HepG2 (cell line): ENCODE data around the gene CIITA. TPM values are rescaled to one million over a fixed set of nuclear protein-coding genes. Genes with fewer than 3 reads are reported as not detected.

Source experiments
- ATF4 ChIP-seq, 2 experiments: fragments of 450-650 bp in 1 of 2; sonication (generic) in 1 of 2; formaldehyde crosslinking; IDR thresholded peaks; 2 replicates each; pipeline versions ENCODE4 v1.5.0 to v1.8.0; 2020 to 2022; ENCODE audit warnings: mild to moderate bottlenecking in 1 of 2, missing genetic modification reagents in 1 of 2
- BATF2 ChIP-seq: sonication (generic); formaldehyde crosslinking; IDR thresholded peaks from 2 replicates; pipeline ENCODE4 v1.8.0; 2022; ENCODE audit warnings: mild to moderate bottlenecking, missing genetic modification reagents, moderate library complexity
- CHCHD3 ChIP-seq: sonication (generic); formaldehyde crosslinking; IDR thresholded peaks from 2 replicates; pipeline ENCODE4 v1.8.0; 2022; ENCODE audit warnings: mild to moderate bottlenecking, missing genetic modification reagents, moderate library complexity
- CHD4 ChIP-seq: fragments of 200-600 bp; sonication (generic); IDR thresholded peaks from 2 replicates; pipeline ENCODE4 v1.7.0; 2017; ENCODE audit warnings: mild to moderate bottlenecking, low read length, borderline replicate concordance
- ETS1 ChIP-seq: sonication (generic); formaldehyde crosslinking; IDR thresholded peaks from 2 replicates; pipeline ENCODE4 v1.4.0; 2020; ENCODE audit warnings: missing genetic modification reagents
- ETV6 ChIP-seq: sonication (generic); formaldehyde crosslinking; conservative IDR thresholded peaks from 2 replicates; pipeline ENCODE4 v1.4.0; 2020; ENCODE audit warnings: missing genetic modification reagents
- HNRNPH1 ChIP-seq: fragments of 200-400 bp; formaldehyde crosslinking; optimal IDR thresholded peaks from 2 replicates; pipeline ENCODE3; 2017; ENCODE audit warnings: mild to moderate bottlenecking, low read depth, low read length
- HNRNPK ChIP-seq: fragments of 200-400 bp; formaldehyde crosslinking; IDR thresholded peaks from 2 replicates; pipeline ENCODE4 v1.6.1; 2018; ENCODE audit warnings: low read length, low read depth, moderate library complexity, mild to moderate bottlenecking; ENCODE audit not compliant: poor library complexity, severe bottlenecking
- LCORL ChIP-seq, 2 experiments: fragments of 450-650 bp in 1 of 2; sonication (generic) in 1 of 2; formaldehyde crosslinking in 1 of 2; IDR thresholded peaks; 2 replicates each; pipeline versions ENCODE4 v1.5.0 to v1.6.1; 2017 to 2020; ENCODE audit warnings: antibody characterized with exemption in 1 of 2, missing genetic modification reagents in 1 of 2
- MNT ChIP-seq: fragments of 450-650 bp; IDR thresholded peaks from 2 replicates; pipeline ENCODE4 v1.6.1; 2016
- NFE2L2 ChIP-seq: fragments of 150-350 bp; IDR thresholded peaks from 2 replicates; pipeline ENCODE4 v1.6.1; 2014; ENCODE audit warnings: low read length
- PCBP2 ChIP-seq: fragments of 200-400 bp; formaldehyde crosslinking; optimal IDR thresholded peaks from 2 replicates; pipeline ENCODE3; 2018; ENCODE audit warnings: low read length, low read depth; ENCODE audit not compliant: poor library complexity, severe bottlenecking
- STAT5B ChIP-seq: sonication (generic); formaldehyde crosslinking; IDR thresholded peaks from 2 replicates; pipeline ENCODE4 v1.4.0; 2020; ENCODE audit warnings: missing genetic modification reagents
- TFDP2 ChIP-seq: sonication (generic); formaldehyde crosslinking; IDR thresholded peaks from 2 replicates; pipeline ENCODE4 v1.4.0; 2020; ENCODE audit warnings: missing genetic modification reagents
- ZFAT ChIP-seq: sonication (generic); formaldehyde crosslinking; conservative IDR thresholded peaks from 2 replicates; pipeline ENCODE4 v1.8.1; 2023; ENCODE audit warnings: missing genetic modification reagents, inconsistent platforms
- ZFP36L2 ChIP-seq: sonication (generic); formaldehyde crosslinking; IDR thresholded peaks from 2 replicates; pipeline ENCODE4 v1.4.0; 2020; ENCODE audit warnings: missing genetic modification reagents
- ZNF205 ChIP-seq: IDR thresholded peaks from 2 replicates; pipeline ENCODE4 v1.6.1; 2018; ENCODE audit warnings: missing biosample characterization, missing genetic modification reagents
- ZNF280B ChIP-seq: sonication (generic); formaldehyde crosslinking; IDR thresholded peaks from 2 replicates; pipeline ENCODE4 v1.5.0; 2020; ENCODE audit warnings: missing genetic modification reagents, mild to moderate bottlenecking, borderline replicate concordance
- polyA plus RNA-seq, 8 experiments: library from polyadenylated mRNA; depleted of rRNA in 3 of 8; stranded (reverse) in 7 of 8; unstranded in 1 of 8; fragments of >200 nt; fragmentation: Illumina TruSeq in 4 of 8; extraction: Trizol in 4 of 8; gene quantifications; 2 replicates each; pipeline versions ENCODE4 v1.2.1 to v1.2.3, GENCODE V29; 2011 to 2016; ENCODE audit warnings: low read depth in 4 of 8, missing spikeins in 1 of 8, mixed read lengths in 1 of 8; ENCODE audit not compliant: insufficient read depth in 1 of 8
- total RNA-seq, 5 experiments: library from RNA; depleted of rRNA; stranded (reverse); fragments of >200 nt; fragmentation: Illumina TruSeq; extraction: Trizol; gene quantifications; 2 replicates each; pipeline ENCODE4 v1.2.3, GENCODE V29; 2016; ENCODE audit warnings: low read depth in 1 of 5

CIITA gene
- total and polyA plus RNA-seq, 2 of the 13 experiments (the other 11 are each of a cell fraction or from before 2014, with no cell fraction given) = 0.08 to 0.09 TPM

GRCh38 chr16:10964039-10964890, 87.3 kb downstream of the CIITA start (continued):
- TF ChIP-seq ETV6 (CRISPR knock-in tag) (no peak), HNRNPK (no peak), ZFAT (no peak), LCORL (IDR thresholded peaks at IDR 0.05) (no peak), LCORL (CRISPR knock-in tag; IDR thresholded peaks at IDR 0.05) (peak; percentile 58; the same call in 1 of the 2 replicates), ZNF205 (CRISPR knock-in tag) (no peak), ZFP36L2 (CRISPR knock-in tag) (no peak; the same call in 1 of the 2 replicates), TFDP2 (CRISPR knock-in tag) (0 out of 2 replicates have a peak, but pooled peaks have one; percentile 22), ATF4 (CRISPR knock-in tag; IDR thresholded peaks at IDR 0.05) (no peak), CHD4 (no peak), HNRNPH1 (no peak), BATF2 (CRISPR knock-in tag) (no peak), MNT (no peak), ZNF280B (CRISPR knock-in tag) (peak; percentile 61; the same call in 1 of the 2 replicates), PCBP2 (no peak), NFE2L2 (no peak), STAT5B (CRISPR knock-in tag) (no peak), CHCHD3 (CRISPR knock-in tag) (no peak), ETS1 (CRISPR knock-in tag) (no peak)
